H1 (cell line): ENCODE measurements around the gene IGFL3. TPM values are rescaled to one million over a fixed set of nuclear protein-coding genes. Genes with fewer than 3 reads are reported as not detected.

ENCODE experiments used
- CTCF ChIA-PET: fragments of 300-600 bp; sonication (Branson Sonifier 250); formaldehyde crosslinking; loops from one replicate; lab custom pipeline; 2021; ENCODE audit not compliant: partially characterized antibody; lab: Charles Lee
- POLR2A ChIA-PET: fragments of 300-600 bp; sonication (Branson Sonifier 250); formaldehyde crosslinking; loops from one replicate; lab custom pipeline; 2021; ENCODE audit warnings: inconsistent platforms; ENCODE audit not compliant: partially characterized antibody; lab: Charles Lee
- DNase-seq, 2 experiments: peaks; one replicate each; pipeline versions ENCODE4 v3.0.0 to v3.0.0-alpha.2; 2010 to 2022; ENCODE audit warnings: low spot score in 2 of 2, low read depth in 1 of 2, mixed read lengths in 1 of 2
- FAIRE-seq: peaks from 2 replicates; lab custom pipeline; 2011; peaks lifted over from hg19 to GRCh38; lab: Jason Lieb, UNC
- H2AFZ ChIP-seq: 2 replicates; pipeline ENCODE4 v1.8.1; 2012; ENCODE audit warnings: low read length, inconsistent platforms
- H2AK5ac ChIP-seq: 2 replicates; pipeline ENCODE4 v1.6.1; 2013; ENCODE audit warnings: low read depth, low read length
- H2BK120ac ChIP-seq: replicated peaks from 2 replicates; pipeline ENCODE3; 2013; ENCODE audit warnings: low read depth, low read length, inconsistent platforms
- H2BK12ac ChIP-seq: 2 replicates; pipeline ENCODE4 v1.6.1; 2013; ENCODE audit warnings: low read depth, low read length
- H2BK15ac ChIP-seq: 2 replicates; pipeline ENCODE4 v1.6.1; 2013; ENCODE audit warnings: low read length
- H2BK20ac ChIP-seq: 2 replicates; pipeline ENCODE4 v1.6.1; 2013; ENCODE audit warnings: low read length
- H2BK5ac ChIP-seq: 2 replicates; pipeline ENCODE4 v1.6.1; 2013; ENCODE audit warnings: low read depth, low read length
- H3K14ac ChIP-seq: 2 replicates; pipeline ENCODE4 v1.6.1; 2013; ENCODE audit warnings: inconsistent platforms; ENCODE audit not compliant: insufficient read length
- H3K18ac ChIP-seq: 2 replicates; pipeline ENCODE4 v1.6.1; 2013; ENCODE audit warnings: low read length; ENCODE audit errors: extremely low read depth
- H3K23ac ChIP-seq: 2 replicates; pipeline ENCODE4 v1.6.1; 2013; ENCODE audit warnings: inconsistent platforms; ENCODE audit not compliant: insufficient read length
- H3K23me2 ChIP-seq: 2 replicates; pipeline ENCODE4 v1.6.1; 2013; ENCODE audit warnings: low read depth, low read length
- H3K27ac ChIP-seq: 2 replicates; pipeline ENCODE4 v1.6.1; 2011; ENCODE audit warnings: low read depth, low read length, inconsistent platforms
- H3K27me3 ChIP-seq, 4 experiments: replicated peaks in 1 of 4; 1 replicate in 1 of 4; 2 replicates in 3 of 4; pipeline versions ENCODE4 v1.6.1 to v1.8.1; 2011 to 2013; ENCODE audit warnings: low read length in 3 of 4, mild to moderate bottlenecking in 3 of 4, inconsistent platforms in 2 of 4, mixed read lengths in 2 of 4, moderate library complexity in 1 of 4; ENCODE audit not compliant: control insufficient read depth in 3 of 4, insufficient read depth in 3 of 4; ENCODE audit errors: extremely low read depth in 1 of 4
- H3K36me3 ChIP-seq, 4 experiments: 2 replicates each; pipeline versions ENCODE4 v1.6.1 to v1.8.1; 2011 to 2013; ENCODE audit warnings: mild to moderate bottlenecking in 4 of 4, low read length in 3 of 4, moderate library complexity in 2 of 4, control low read depth in 1 of 4, inconsistent platforms in 1 of 4; ENCODE audit not compliant: insufficient read depth in 4 of 4, control insufficient read depth in 2 of 4
- H3K4ac ChIP-seq: replicated peaks from 2 replicates; pipeline ENCODE3; 2013; ENCODE audit warnings: low read length, low read depth, mixed read lengths, inconsistent platforms; ENCODE audit not compliant: insufficient read length
- H3K4me1 ChIP-seq, 4 experiments: replicated peaks in 1 of 4; 1 replicate in 1 of 4; 2 replicates in 3 of 4; pipeline versions ENCODE4 v1.6.1 to v1.8.1; 2011 to 2013; ENCODE audit warnings: low read length in 3 of 4, inconsistent platforms in 2 of 4, mixed read lengths in 1 of 4; ENCODE audit not compliant: insufficient read depth in 4 of 4, control insufficient read depth in 3 of 4
- H3K4me2 ChIP-seq, 2 experiments: 2 replicates each; pipeline versions ENCODE4 v1.6.1 to v1.8.1; 2011 to 2013; ENCODE audit warnings: low read depth in 2 of 2, low read length in 2 of 2, control low read depth in 1 of 2, inconsistent platforms in 1 of 2, mild to moderate bottlenecking in 1 of 2; ENCODE audit not compliant: insufficient read depth in 1 of 2
- H3K4me3 ChIP-seq, 4 experiments: fragments of 200-600, 300-600 bp in 1 of 4; sonication (generic), shearing (Covaris generic), sonication (Bioruptor Twin) in 1 of 4; 2 replicates each; pipeline versions ENCODE4 v1.5.1 to v1.8.1; 2011 to 2016; ENCODE audit warnings: low read length in 4 of 4, low read depth in 3 of 4, control low read depth in 2 of 4, inconsistent platforms in 2 of 4, mild to moderate bottlenecking in 2 of 4, mixed read lengths in 1 of 4, moderate library complexity in 1 of 4; ENCODE audit not compliant: insufficient read depth in 2 of 4; ENCODE audit errors: extremely low read depth in 1 of 4
- H3K56ac ChIP-seq: replicated peaks from 2 replicates; pipeline ENCODE3; 2013; ENCODE audit warnings: low read depth, mild to moderate bottlenecking, mixed read lengths, low read length, inconsistent platforms; ENCODE audit not compliant: insufficient read length
- H3K79me1 ChIP-seq: 2 replicates; pipeline ENCODE4 v1.6.1; 2013; ENCODE audit warnings: low read depth, low read length, control low read depth
- H3K79me2 ChIP-seq, 2 experiments: 2 replicates each; pipeline versions ENCODE4 v1.6.1 to v1.8.1; 2012 to 2013; ENCODE audit warnings: low read length in 2 of 2, mild to moderate bottlenecking in 2 of 2, inconsistent platforms in 1 of 2; ENCODE audit not compliant: insufficient read depth in 2 of 2, control insufficient read depth in 1 of 2
- H3K9ac ChIP-seq, 4 experiments: replicated peaks in 1 of 4; 1 replicate in 1 of 4; 2 replicates in 3 of 4; pipeline versions ENCODE4 v1.6.1 to v1.8.1; 2011 to 2013; ENCODE audit warnings: low read depth in 3 of 4, low read length in 3 of 4, control low read depth in 2 of 4, mild to moderate bottlenecking in 2 of 4, moderate library complexity in 2 of 4, inconsistent platforms in 1 of 4; ENCODE audit errors: extremely low read depth in 1 of 4
- H3K9me3 ChIP-seq, 2 experiments: 2 replicates each; pipeline versions ENCODE4 v1.6.1 to v1.8.1; 2012 to 2013; ENCODE audit warnings: mild to moderate bottlenecking in 2 of 2, moderate library complexity in 2 of 2, control low read depth in 1 of 2, inconsistent platforms in 1 of 2, low read depth in 1 of 2, low read length in 1 of 2, mixed read lengths in 1 of 2; ENCODE audit not compliant: insufficient read depth in 2 of 2
- H4K20me1 ChIP-seq, 2 experiments: replicated peaks in 1 of 2; 2 replicates each; pipeline versions ENCODE3 to v1.8.1; 2011 to 2013; ENCODE audit warnings: inconsistent platforms in 2 of 2, low read length in 2 of 2, mild to moderate bottlenecking in 1 of 2; ENCODE audit not compliant: insufficient read depth in 2 of 2, control insufficient read depth in 1 of 2
- H4K5ac ChIP-seq: 2 replicates; pipeline ENCODE4 v1.6.1; 2013; ENCODE audit warnings: low read length, low read depth, mixed read lengths, inconsistent platforms; ENCODE audit not compliant: insufficient read length
- H4K8ac ChIP-seq: 2 replicates; pipeline ENCODE4 v1.8.0; 2013; ENCODE audit warnings: mild to moderate bottlenecking, moderate library complexity, low read length, inconsistent platforms; ENCODE audit not compliant: insufficient read depth; ENCODE audit errors: extremely low read depth
- H4K91ac ChIP-seq: replicated peaks from 2 replicates; pipeline ENCODE3; 2013; ENCODE audit warnings: low read length, mixed read lengths, inconsistent platforms; ENCODE audit not compliant: insufficient read length
- WGBS, 2 experiments: shearing (Covaris generic) in 1 of 2; methylation state at CpG; one replicate each; pipeline versions ENCODE4 v1.1.6 to v1.1.7; 2013 to 2015; ENCODE audit warnings: low lambda C conversion rate in 2 of 2, mixed read lengths in 2 of 2, inconsistent platforms in 1 of 2, low coverage in 1 of 2, missing lambda C conversion rate in 1 of 2; ENCODE audit not compliant: insufficient replicate concordance in 2 of 2, insufficient coverage in 1 of 2, insufficient read length in 1 of 2; ENCODE audit errors: extremely low coverage in 1 of 2, missing lambda C conversion rate in 1 of 2; 5-methylcytosine and 5-hydroxymethylcytosine counted together
- polyA plus RNA-seq, 7 experiments: library from polyadenylated mRNA; depleted of rRNA in 3 of 7; stranded (reverse) in 5 of 7; unstranded in 2 of 7; fragments of >200 nt in 5 of 7; fragments of 200-250 nt in 2 of 7; gene quantifications; 1 replicate in 5 of 7; 2 replicates in 1 of 7; 4 replicates in 1 of 7; pipeline versions ENCODE4 v1.2.1 to v1.2.3, GENCODE V29; 2011 to 2013; ENCODE audit warnings: missing spikeins in 2 of 7, mixed read lengths in 2 of 7
- total RNA-seq: library from RNA; stranded (reverse); fragmentation: NEBNext Ultra II Directional; extraction: Animal tissue kit (Norgen Biotek cat#: 25700); gene quantifications from 2 replicates; pipeline ENCODE4 v1.2.1, GENCODE V29; 2021

Gene IGFL3
- total and polyA plus RNA-seq, 2 of the 8 experiments (the other 6 are each of a cell fraction or from before 2014, with no cell fraction given), result 0.12 TPM; not detected in 1

GRCh38 chr19:46085888-46086287 is 38.6 kb downstream of the IGFL3 start:
- Histone ChIP-seq H4K5ac (no peak overlapping the region), H3K18ac (no peak overlapping the region), H3K23me2 (no peaks in the 10 kb centered on the region), H3K14ac (no peak overlapping the region), H2AFZ (no peak overlapping the region), H3K36me3 (no peaks in the 10 kb centered on the region), H3K4me2 (no peak overlapping the region), H3K27me3 (no peaks in the 10 kb centered on the region), H3K79me2 (no peaks in the 10 kb centered on the region), H4K20me1 (no peaks in the 10 kb centered on the region), H3K9me3 (no peaks in the 10 kb centered on the region), H2BK5ac (no peak overlapping the region), H3K9ac (no peak overlapping the region), H2BK15ac (no peak overlapping the region), H2BK12ac (no peak overlapping the region), H2AK5ac (no peak overlapping the region), H3K79me1 (no peaks in the 10 kb centered on the region), H3K4me3 (no peak overlapping the region), H3K4me1 (peaks cover 0 to 3% (median 0%) of the 10 kb centered on the region in 4 experiments; a peak in 1 of 7 replicates), H3K27ac (no peak overlapping the region), H4K8ac (no peak overlapping the region), H3K56ac (no peak overlapping the region), H2BK20ac (no peak overlapping the region), H2BK120ac (no peak overlapping the region), H4K91ac (no peak overlapping the region), H3K4ac (no peak overlapping the region), H3K23ac (no peak overlapping the region)
- FAIRE-seq, result no peak
- no peak for DNase-seq
- CTCF ChIA-PET, result interaction anchor here (1.0 to 2.2 kb wide), 2 partner anchors 9 to 103 kb away, joined by 3 to 10 read pairs; no protein-coding TSS in a partner anchor
- 76% methylated on average over 1 of the region's 1 CpG; no CpG with 5 or more reads in 1 of the 2 experiments for WGBS, 2 experiments
- POLR2A ChIA-PET, result no interaction called here
